Measurements from ENCODE around the gene SCMH1.

DNA sequence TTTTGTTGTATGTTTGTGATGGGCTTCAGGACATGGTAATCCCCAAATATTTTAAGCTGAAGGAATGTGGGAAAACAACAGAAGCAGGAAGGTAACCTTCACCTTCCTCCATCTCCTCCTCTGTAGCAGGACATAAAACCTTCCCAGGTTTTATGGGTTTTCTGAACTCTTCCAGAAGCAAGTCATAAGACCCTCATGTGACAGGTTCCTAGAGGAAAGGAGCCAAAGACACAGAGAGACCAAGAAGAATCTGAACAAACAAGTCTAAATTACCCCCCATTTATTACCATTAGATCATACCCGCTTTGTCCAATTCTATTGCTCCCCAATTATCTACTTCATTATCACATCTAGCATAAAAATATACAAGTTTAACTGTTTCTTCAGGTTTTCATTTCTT is 28.8 kb downstream of the SCMH1 start:
- TF ChIP-seq, protein P1, sequence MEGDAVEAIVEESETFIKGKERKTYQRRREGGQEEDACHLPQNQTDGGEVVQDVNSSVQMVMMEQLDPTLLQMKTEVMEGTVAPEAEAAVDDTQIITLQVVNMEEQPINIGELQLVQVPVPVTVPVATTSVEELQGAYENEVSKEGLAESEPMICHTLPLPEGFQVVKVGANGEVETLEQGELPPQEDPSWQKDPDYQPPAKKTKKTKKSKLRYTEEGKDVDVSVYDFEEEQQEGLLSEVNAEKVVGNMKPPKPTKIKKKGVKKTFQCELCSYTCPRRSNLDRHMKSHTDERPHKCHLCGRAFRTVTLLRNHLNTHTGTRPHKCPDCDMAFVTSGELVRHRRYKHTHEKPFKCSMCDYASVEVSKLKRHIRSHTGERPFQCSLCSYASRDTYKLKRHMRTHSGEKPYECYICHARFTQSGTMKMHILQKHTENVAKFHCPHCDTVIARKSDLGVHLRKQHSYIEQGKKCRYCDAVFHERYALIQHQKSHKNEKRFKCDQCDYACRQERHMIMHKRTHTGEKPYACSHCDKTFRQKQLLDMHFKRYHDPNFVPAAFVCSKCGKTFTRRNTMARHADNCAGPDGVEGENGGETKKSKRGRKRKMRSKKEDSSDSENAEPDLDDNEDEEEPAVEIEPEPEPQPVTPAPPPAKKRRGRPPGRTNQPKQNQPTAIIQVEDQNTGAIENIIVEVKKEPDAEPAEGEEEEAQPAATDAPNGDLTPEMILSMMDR (IDR thresholded peaks at IDR 0.05): no peak
- no peak for TF ChIP-seq POLR2A (IDR thresholded peaks at IDR 0.05)

All from tibial nerve (tissue), 3 donors.